Measurements from ENCODE around the gene NRXN3.

DNA sequence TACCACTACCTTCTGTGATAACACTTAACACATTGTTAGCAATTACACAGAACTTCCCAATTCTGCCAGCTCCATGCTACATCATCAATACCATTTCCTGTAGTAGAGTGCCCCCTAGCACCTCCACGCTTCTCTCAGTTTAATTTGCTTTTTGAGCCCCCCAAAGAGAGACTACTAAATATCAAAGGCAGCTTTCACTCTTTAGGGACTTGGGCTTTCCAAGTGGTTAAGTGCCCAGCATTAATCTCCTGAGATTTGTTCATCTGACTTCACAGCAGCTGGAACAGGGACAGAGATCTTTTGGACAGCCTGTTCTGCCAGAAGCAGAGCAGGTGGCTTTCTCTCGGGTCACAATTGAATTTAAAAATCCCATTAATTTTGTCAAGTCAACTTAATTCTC, 1086.2 kb downstream of the NRXN3 start:
- no peak for TF ChIP-seq POLR2AphosphoS5 (IDR thresholded peaks at IDR 0.05; ENCODE audit: low read depth, low read length)
- TF ChIP-seq CTCF (CRISPR knock-in tag; IDR thresholded peaks at IDR 0.05), result no peak
- no peak for TF ChIP-seq ZNF703 (CRISPR knock-in tag; IDR thresholded peaks at IDR 0.05; ENCODE audit: borderline replicate concordance)
- TF ChIP-seq CREB1 (IDR thresholded peaks at IDR 0.05), result no peak
- TF ChIP-seq CREB1 (CRISPR knock-in tag; IDR thresholded peaks at IDR 0.05), result no peak
- no peak for TF ChIP-seq ZNF660 (CRISPR knock-in tag; IDR thresholded peaks at IDR 0.05; ENCODE audit: borderline replicate concordance, low read depth)
- no peak for TF ChIP-seq ZNF24 (IDR thresholded peaks at IDR 0.05)
- TF ChIP-seq, protein P1, sequence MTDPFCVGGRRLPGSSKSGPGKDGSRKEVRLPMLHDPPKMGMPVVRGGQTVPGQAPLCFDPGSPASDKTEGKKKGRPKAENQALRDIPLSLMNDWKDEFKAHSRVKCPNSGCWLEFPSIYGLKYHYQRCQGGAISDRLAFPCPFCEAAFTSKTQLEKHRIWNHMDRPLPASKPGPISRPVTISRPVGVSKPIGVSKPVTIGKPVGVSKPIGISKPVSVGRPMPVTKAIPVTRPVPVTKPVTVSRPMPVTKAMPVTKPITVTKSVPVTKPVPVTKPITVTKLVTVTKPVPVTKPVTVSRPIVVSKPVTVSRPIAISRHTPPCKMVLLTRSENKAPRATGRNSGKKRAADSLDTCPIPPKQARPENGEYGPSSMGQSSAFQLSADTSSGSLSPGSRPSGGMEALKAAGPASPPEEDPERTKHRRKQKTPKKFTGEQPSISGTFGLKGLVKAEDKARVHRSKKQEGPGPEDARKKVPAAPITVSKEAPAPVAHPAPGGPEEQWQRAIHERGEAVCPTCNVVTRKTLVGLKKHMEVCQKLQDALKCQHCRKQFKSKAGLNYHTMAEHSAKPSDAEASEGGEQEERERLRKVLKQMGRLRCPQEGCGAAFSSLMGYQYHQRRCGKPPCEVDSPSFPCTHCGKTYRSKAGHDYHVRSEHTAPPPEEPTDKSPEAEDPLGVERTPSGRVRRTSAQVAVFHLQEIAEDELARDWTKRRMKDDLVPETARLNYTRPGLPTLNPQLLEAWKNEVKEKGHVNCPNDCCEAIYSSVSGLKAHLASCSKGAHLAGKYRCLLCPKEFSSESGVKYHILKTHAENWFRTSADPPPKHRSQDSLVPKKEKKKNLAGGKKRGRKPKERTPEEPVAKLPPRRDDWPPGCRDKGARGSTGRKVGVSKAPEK (CRISPR knock-in tag; IDR thresholded peaks at IDR 0.05; ENCODE audit: borderline replicate concordance), result no peak
- no peak for TF ChIP-seq SMARCE1 (IDR thresholded peaks at IDR 0.05; ENCODE audit: borderline replicate concordance)
- TF ChIP-seq ZFX (CRISPR knock-in tag; IDR thresholded peaks at IDR 0.05; ENCODE audit: low read depth), result no peak
- TF ChIP-seq CREB3 (CRISPR knock-in tag; IDR thresholded peaks at IDR 0.05), result no peak
- no peak for TF ChIP-seq RAD21 (CRISPR knock-in tag; IDR thresholded peaks at IDR 0.05)
- no peak for TF ChIP-seq POLR2AphosphoS2 (IDR thresholded peaks at IDR 0.05; ENCODE audit: low read depth, low read length)

All from HepG2 (cell line).